Psoas muscle (tissue), 8 donors: ENCODE data around the gene CACNB2. TPM values are rescaled to one million over a fixed set of nuclear protein-coding genes. Genes with fewer than 3 reads are reported as not detected.
"Not testable (repeated sequence)": the region's sequence is repeated elsewhere in the genome, so short reads cannot be mapped to it uniquely, and the experiment has no call there.

Experiments used
- ATAC-seq, 4 donors: fragments of 200-7000 bp; cut with Tn5 transposase; one replicate each; pipeline ENCODE4 v1.9.1; 2020; ENCODE audit warnings: moderate library complexity in 3 of 4, mild to moderate bottlenecking in 2 of 4
- DNase-seq, 2 donors: peaks; one replicate each; pipeline ENCODE4 v3.0.0-alpha.2; 2020
- H3K27ac ChIP-seq: fragments of 200-600 bp; one replicate; pipeline ENCODE4 v1.8.0; 2022
- H3K27me3 ChIP-seq, 3 donors: fragments of 200-600 bp in 1 of 3; one replicate each; pipeline versions ENCODE4 v1.6.1 to v1.8.0; 2013 to 2022; ENCODE audit warnings: low read length in 2 of 3, mild to moderate bottlenecking in 2 of 3, moderate library complexity in 1 of 3; ENCODE audit not compliant: insufficient read depth in 3 of 3
- H3K36me3 ChIP-seq, 2 donors: fragments of 200-600 bp in 1 of 2; one replicate each; pipeline versions ENCODE4 v1.6.1 to v1.8.0; 2013 to 2022; ENCODE audit warnings: low read depth in 1 of 2, mild to moderate bottlenecking in 1 of 2, moderate library complexity in 1 of 2; ENCODE audit not compliant: insufficient read depth in 1 of 2
- H3K4me1 ChIP-seq: fragments of 200-600 bp; one replicate; pipeline ENCODE4 v1.8.0; 2022
- H3K4me3 ChIP-seq: fragments of 200-600 bp; one replicate; pipeline ENCODE4 v1.8.0; 2022; ENCODE audit warnings: mild to moderate bottlenecking
- H3K9me3 ChIP-seq: fragments of 200-600 bp; one replicate; pipeline ENCODE4 v1.8.0; 2022
- CTCF ChIP-seq: fragments of 200-600 bp; IDR thresholded peaks from one replicate; pipeline ENCODE4 v1.8.0; 2022; ENCODE audit warnings: antibody characterized with exemption
- WGBS, 3 donors: extraction: QIAGEN DNeasy Blood & Tissue Kit; methylation state at CpG; one replicate each; pipeline versions ENCODE4 v1.1.6 to v1.1.7; 2013; 5-methylcytosine and 5-hydroxymethylcytosine counted together
- intact Hi-C, 2 donors: fragments of 100-400 bp; cut with DNase I; formaldehyde crosslinking; loops; one replicate each; pipeline versions ENCODE4 v1.11.0 to v1.14.2; 2022
- polyA plus RNA-seq, 3 donors: library from polyadenylated mRNA; stranded (reverse); fragments of 200-250 nt; gene quantifications; one replicate each; pipeline ENCODE4 v1.2.3, GENCODE V29; 2013
- total RNA-seq, 4 donors: library from RNA; stranded (reverse); fragmentation: NEBNext Ultra II Directional in 2 of 4; extraction: Animal tissue kit (Norgen Biotek cat#: 25700) in 2 of 4; gene quantifications; one replicate each; pipeline versions ENCODE4 v1.2.1 to v1.2.4, GENCODE V29; 2021 to 2023
- donor health status: healthy with polysubstance abuse.
- donor health status: DM: no; HTN: no; CAD: no; lungs with moderate emphysema.
- donor health status: Bipolar disorder and iron deficiency.
- donor health status: healthy.
- donor health status: DM: yes; HTN: yes; CAD: no.
- donor health status: DM: no; HTN: no; CAD: no.
- donor health status: DM: no; HTN: no; CAD: no.
- donor health status: DM: yes; HTN: yes; CAD: no.

CACNB2 gene
- total and polyA plus RNA-seq, 7 donors, result 0.20 to 0.71 (median 0.43) TPM

DNA sequence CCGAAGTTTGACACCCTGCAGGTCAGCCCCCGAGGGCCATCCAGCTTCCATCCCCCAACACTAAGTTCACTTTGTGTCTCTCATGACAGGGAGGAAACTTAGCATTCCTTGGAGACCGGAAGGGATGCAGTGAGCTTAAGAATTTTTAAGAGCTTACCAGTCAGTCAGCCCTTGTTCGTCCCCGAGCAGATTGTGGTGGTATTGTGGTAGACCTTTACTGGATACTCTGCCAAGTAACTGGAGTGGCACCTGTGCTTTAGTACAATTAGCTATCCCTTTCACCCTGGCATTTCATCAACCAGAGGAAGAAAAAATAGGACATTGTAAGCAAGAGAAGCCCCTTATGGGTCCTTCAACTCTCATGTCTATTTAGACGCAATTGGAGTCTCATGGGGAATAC lies 436.4 kb downstream of the CACNB2 start:
- Histone ChIP-seq H3K4me1 (no peaks in the 10 kb centered on the region), H3K27me3 (no peaks in the 10 kb centered on the region), H3K27ac (no peak overlapping the region), H3K4me3 (no peak overlapping the region), H3K9me3 (no peaks in the 10 kb centered on the region), H3K36me3 (peaks cover 3 to 20% of the 10 kb centered on the region in 2 donors)
- ATAC-seq, result no peak
- intact Hi-C loops, result no loop called here
- 95 to 99% (median 98%) methylated on average over 6 of the region's 6 CpGs for WGBS, 3 donors
- TF ChIP-seq CTCF, result no peak
- DNase-seq, result no peak

DNA sequence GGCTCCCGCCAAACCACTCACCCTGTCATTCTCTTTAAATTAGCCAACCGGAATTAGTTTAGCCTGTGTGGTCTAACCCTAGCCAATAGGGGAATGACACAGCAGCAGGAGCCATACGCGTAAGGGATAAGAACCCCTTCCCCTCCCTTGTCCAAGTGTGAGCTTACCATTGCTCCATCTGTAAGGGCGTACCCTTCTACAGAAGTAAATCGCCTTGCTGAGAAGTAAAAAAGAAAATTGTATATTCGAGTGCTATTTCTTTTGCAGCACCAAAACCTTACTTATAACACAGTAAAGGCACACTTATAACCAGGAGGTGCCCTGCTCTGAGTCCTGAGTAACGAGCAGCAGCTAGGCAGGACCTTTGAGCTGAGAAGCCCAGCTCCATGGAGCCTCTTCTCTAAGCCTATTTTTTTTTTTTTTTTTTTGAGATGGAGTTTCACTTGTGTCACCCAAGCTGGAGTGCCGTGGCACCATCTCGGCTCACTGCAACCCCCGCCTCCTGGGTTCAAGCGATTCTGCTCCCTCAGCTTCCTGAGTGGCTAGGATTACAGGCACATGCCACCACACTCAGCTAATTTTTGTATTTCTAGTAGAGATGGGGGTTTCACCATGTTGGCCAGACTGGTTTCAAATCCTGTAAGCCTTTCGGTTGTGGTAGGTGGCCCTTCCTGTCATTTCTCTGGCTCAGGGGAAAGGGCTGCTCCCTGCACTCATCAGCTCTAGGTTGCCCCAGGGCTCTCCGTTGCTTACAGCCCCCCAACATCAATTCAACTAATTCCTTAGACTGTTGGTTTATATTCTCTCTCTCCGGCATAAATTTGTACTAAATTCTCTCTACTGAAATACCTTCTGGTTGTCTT lies 437.8 kb downstream of the CACNB2 start:
- no peak for DNase-seq
- no peak for TF ChIP-seq CTCF
- Histone ChIP-seq H3K36me3 (peaks cover 3 to 23% of the 10 kb centered on the region in 2 donors), H3K4me1 (no peaks in the 10 kb centered on the region), H3K27ac (no peak overlapping the region), H3K27me3 (no peaks in the 10 kb centered on the region), H3K9me3 (no peaks in the 10 kb centered on the region), H3K4me3 (no peak overlapping the region)
- no peak for ATAC-seq
- WGBS, 3 donors, result 92 to 96% (median 94%) methylated on average over 15 of the region's 15 CpGs
- intact Hi-C loops, result no loop called here

- WGBS, 3 donors, result 82 to 85% (median 83%) methylated on average over 3 of the region's 3 CpGs
- H3K4me1 ChIP-seq, result no peaks in the 10 kb centered on the region
- H3K9me3 ChIP-seq, result no peaks in the 10 kb centered on the region
- H3K36me3 ChIP-seq, result peaks cover 7 to 28% of the 10 kb centered on the region in 2 donors
- no peak for ATAC-seq
- DNase-seq, result no peak
- intact Hi-C loops, result no loop called here
- TF ChIP-seq CTCF, result no peak
- H3K27me3 ChIP-seq, result no peaks in the 10 kb centered on the region
- H3K27ac ChIP-seq, result no peak overlapping the region
- no peak overlapping the region for H3K4me3 ChIP-seq
These were observed 442.6 kb downstream of the CACNB2 start for GRCh38 chr10:18582803-18583202.

GRCh38 chr10:18583575-18584270 lies 443.5 kb downstream of the CACNB2 start:
- no peak for ATAC-seq
- 82 to 94% (median 83%) methylated on average over 5 of the region's 5 CpGs for WGBS, 3 donors
- Histone ChIP-seq H3K9me3 (no peaks in the 10 kb centered on the region), H3K4me3 (no peak overlapping the region), H3K4me1 (no peaks in the 10 kb centered on the region), H3K27me3 (no peaks in the 10 kb centered on the region), H3K36me3 (peaks cover 7 to 33% of the 10 kb centered on the region in 2 donors), H3K27ac (no peak overlapping the region)
- TF ChIP-seq CTCF, result no peak
- no peak for DNase-seq
- intact Hi-C loops, result no loop called here

GRCh38 chr10:18586637-18587036 lies 446.4 kb downstream of the CACNB2 start:
- H3K4me3 ChIP-seq, H3K27ac ChIP-seq, ATAC-seq, H3K9me3 ChIP-seq, H3K4me1 ChIP-seq, H3K27me3 ChIP-seq, intact Hi-C loops, DNase-seq: not testable (repeated sequence)
- 98% methylated on average over 10 of the region's 10 CpGs for WGBS, 3 donors
- H3K36me3 ChIP-seq, result peaks cover 5 to 13% of the 10 kb centered on the region in 2 donors

DNA sequence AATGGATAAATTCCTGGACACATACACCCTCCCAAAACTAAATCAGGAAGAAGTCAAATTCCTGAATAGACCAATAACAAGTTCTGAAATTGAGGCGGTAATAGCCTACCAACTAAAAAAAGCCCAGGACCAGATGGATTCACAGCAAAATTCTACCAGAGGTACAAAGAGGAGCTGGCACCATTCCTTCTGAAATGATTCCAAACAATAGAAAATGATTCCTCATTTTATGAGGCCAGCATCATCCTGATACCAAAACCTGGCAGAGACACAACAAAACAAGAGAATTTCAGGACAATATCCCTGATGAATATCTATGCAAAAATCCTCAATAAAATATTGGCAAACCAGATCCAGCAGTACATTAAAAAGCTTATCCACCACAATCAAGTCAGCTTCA lies 450.9 kb downstream of the CACNB2 start:
- 97 to 100% (median 100%) methylated on average over 1 of the region's 1 CpG for WGBS, 3 donors
- H3K36me3 ChIP-seq, result peaks cover 5 to 24% of the 10 kb centered on the region in 2 donors
- H3K9me3 ChIP-seq, H3K4me1 ChIP-seq, DNase-seq, intact Hi-C loops, H3K27me3 ChIP-seq, H3K4me3 ChIP-seq, H3K27ac ChIP-seq, ATAC-seq: not testable (repeated sequence)
